MG63 (cell line): Measurements from ENCODE around the gene GPR157. TPM values are rescaled to one million over a fixed set of nuclear protein-coding genes. Genes with fewer than 3 reads are reported as not detected.

ENCODE experiments used
- DNase-seq: peaks from one replicate; pipeline ENCODE4 v3.0.0-alpha.2; 2020
- H3K27me3 ChIP-seq: fragments of 250-450 bp; sonication (Bioruptor Pico); 2 replicates; pipeline ENCODE4 v1.5.1; 2020; ENCODE audit warnings: mild to moderate bottlenecking, moderate library complexity
- H3K36me3 ChIP-seq: fragments of 250-450 bp; sonication (Bioruptor Pico); 2 replicates; pipeline ENCODE4 v1.5.1; 2020; ENCODE audit warnings: mild to moderate bottlenecking, moderate library complexity
- H3K4me3 ChIP-seq: fragments of 250-450 bp; sonication (Bioruptor Pico); 2 replicates; pipeline ENCODE4 v1.5.1; 2020; ENCODE audit warnings: mild to moderate bottlenecking, moderate library complexity
- H3K9me3 ChIP-seq: fragments of 250-450 bp; sonication (Bioruptor Pico); 2 replicates; pipeline ENCODE4 v1.5.1; 2020; ENCODE audit warnings: mild to moderate bottlenecking, moderate library complexity
- total RNA-seq: library from RNA; depleted of rRNA; stranded (reverse); fragments of >200 nt; shearing (Covaris generic); gene quantifications from 2 replicates; pipeline ENCODE4 v1.2.3, GENCODE V29; 2014; ENCODE audit warnings: low replicate concordance; rRNA removed

Gene GPR157
- total RNA-seq, 1 experiment from 2014 or later = 5.2 TPM

DNA sequence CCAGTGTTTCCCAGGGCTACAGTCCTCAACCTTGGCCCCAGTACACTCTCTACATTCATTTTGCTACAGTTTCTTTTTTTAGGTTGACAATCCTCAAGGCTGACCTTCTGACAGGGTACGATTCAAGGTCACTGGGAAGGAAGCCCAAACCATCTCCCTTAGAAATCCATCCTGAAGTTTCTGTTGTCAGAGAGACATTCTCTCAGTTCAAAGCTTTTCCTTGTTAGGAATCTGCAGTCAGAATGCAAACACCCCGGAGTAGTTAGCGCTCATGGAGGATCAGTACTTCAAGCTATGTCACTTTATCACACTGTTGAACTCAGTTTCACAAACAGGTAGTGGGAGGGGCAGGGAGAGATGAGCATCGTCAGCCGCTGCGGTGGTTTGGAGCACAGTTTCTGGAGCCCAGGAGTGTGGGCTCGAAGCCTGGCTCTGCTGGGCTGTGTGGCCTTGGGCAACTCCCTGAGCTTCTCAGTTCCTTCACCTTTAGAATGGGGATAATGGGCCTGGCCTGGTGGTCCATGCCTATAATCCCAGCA, 63.6 kb downstream of the GPR157 start:
- no peaks in the 10 kb centered on the region for H3K36me3 ChIP-seq
- H3K9me3 ChIP-seq = no peaks in the 10 kb centered on the region
- H3K4me3 ChIP-seq = no peak overlapping the region
- no peaks in the 10 kb centered on the region for H3K27me3 ChIP-seq
- DNase-seq = no peak

DNA sequence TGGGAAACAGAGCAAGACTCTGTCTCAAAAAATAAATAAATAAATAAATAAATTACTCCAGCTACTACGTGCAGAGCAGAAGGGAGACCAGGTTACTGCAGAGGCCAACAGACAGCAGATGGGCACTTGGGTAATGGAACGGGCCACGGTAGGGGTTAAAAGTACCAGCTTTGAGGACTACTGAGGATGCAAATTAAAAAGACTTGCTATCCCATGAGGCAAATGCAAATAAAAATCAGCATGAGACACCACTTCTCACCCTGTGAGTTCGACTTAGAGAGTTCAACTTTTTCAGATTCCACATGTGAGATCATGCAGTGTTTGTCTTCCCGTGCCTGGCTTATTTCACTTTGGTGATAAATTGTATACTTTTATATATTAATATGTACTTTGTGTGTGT, 66.1 kb downstream of the GPR157 start:
- no peak overlapping the region for H3K4me3 ChIP-seq
- no peaks in the 10 kb centered on the region for H3K27me3 ChIP-seq
- no peaks in the 10 kb centered on the region for H3K9me3 ChIP-seq
- no peak for DNase-seq
- H3K36me3 ChIP-seq = no peaks in the 10 kb centered on the region

DNA sequence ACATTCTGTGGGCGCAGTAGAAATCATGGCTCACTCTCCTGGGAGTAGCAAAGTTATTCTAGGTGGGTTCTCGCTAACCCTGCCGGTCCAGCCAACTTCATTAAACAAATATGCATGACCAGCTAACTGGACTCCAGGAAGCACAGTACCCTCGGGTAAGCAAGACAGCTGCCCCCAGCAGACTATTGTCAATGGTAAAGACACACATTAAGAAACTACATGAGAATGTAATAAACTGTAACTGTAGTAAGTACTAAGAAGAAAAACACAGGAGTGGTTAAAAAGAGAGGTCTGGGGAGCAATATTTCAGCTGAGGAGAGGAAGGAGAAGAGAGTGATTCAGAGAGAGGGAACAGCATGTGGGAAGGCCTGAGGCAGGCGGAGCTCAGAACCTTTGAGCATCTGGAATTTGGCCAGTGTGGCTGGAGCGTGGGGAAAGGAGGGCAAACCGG, 66.9 kb downstream of the GPR157 start:
- H3K4me3 ChIP-seq = no peak overlapping the region
- DNase-seq = peak; percentile 31

DNA sequence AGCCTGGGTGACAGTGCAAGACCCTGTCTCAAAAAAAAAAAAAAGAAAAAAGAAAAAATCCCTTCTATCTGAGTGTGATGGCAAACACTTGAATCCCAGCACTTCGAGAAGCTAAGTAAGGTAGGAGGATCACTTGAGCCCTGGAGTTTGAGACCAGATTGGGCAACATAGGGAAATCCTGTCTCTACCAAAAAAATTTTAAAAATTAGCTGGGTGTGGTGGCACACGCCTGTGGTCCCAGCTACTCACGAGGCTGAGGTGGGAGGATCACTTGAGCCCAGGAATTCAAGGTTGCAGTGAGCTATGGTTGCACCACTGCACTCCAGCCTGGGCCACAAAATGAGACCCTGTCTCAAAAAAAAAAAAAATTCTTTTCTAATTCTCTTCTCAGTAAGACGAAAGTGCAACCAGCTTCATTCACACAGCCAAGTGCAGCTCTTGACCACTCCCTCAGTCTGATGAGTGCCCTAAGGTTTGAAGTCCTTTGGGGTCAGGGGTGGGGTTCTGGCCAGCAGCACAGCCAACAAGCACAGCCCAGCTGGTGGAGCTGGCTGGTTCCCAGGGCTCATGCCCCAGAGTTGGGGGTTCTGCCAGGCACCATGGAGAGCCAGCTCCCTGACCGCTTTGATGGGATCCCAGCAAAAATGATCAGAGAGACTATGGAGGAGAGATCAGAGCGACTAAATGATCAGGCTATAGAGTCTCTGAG, 67.5 kb downstream of the GPR157 start:
- DNase-seq = peak; percentile 80

More for the DNA sequence above, 66.9 kb downstream of the GPR157 start:
- Histone ChIP-seq H3K36me3 (no peaks in the 10 kb centered on the region), H3K27me3 (no peaks in the 10 kb centered on the region), H3K9me3 (no peaks in the 10 kb centered on the region)

DNA sequence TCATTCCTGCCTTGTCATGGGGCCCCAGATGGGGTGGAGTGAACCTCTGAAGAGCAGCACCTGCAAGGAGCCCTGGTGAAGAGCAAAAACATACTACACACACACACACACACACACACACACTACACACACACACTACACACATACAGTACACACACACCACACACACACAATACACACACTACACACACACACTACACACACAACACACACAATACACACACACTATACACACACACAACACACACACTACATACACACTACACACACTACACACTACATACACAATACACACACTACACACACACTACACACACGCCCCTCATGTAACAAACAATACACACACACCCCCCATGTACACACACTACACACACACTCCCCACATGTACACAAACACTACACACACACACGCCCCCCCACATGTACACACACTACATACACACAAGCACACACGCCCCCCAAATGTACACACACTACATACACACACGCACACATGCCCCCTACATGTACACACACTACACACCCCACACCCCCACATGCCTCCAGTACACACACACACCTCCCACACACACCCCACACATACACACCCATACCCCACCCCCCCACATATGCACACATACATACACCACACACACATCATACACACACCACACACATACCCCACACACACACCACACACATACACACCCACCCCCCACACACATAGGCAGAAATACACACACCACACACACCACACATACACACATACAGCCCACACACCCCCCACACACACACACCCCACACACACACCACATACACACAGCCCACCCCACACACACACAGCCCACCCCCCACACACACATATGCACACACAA, 68.8 kb downstream of the GPR157 start:
- Histone ChIP-seq H3K27me3 (no peaks in the 10 kb centered on the region), H3K4me3 (no peak overlapping the region), H3K36me3 (no peaks in the 10 kb centered on the region), H3K9me3 (no peaks in the 10 kb centered on the region)
- DNase-seq = no peak

More for the DNA sequence above, 67.5 kb downstream of the GPR157 start:
- Histone ChIP-seq H3K9me3 (no peaks in the 10 kb centered on the region), H3K36me3 (no peaks in the 10 kb centered on the region), H3K27me3 (no peaks in the 10 kb centered on the region), H3K4me3 (no peak overlapping the region)

DNA sequence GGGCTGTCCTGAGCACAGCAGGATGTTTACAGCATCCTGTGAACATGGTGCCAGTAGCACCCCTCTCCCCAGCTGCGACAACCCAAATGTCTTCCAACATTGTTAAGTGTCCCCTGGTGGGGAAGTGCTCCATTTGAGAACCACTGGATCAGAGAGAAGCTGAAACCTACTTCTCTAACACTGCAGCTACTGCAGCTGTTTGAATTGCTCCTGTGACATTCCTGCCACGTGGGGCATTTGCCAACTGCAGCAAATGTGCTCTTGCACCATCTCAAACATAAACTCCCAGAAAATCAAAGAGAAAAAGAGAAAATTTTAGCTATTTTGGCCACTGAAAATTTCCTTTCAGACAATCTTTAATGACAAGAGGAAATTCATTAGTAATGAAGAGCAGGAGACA, 70.4 kb downstream of the GPR157 start:
- Histone ChIP-seq H3K4me3 (no peak overlapping the region), H3K36me3 (no peaks in the 10 kb centered on the region), H3K9me3 (no peaks in the 10 kb centered on the region), H3K27me3 (no peaks in the 10 kb centered on the region)
- no peak for DNase-seq

DNA sequence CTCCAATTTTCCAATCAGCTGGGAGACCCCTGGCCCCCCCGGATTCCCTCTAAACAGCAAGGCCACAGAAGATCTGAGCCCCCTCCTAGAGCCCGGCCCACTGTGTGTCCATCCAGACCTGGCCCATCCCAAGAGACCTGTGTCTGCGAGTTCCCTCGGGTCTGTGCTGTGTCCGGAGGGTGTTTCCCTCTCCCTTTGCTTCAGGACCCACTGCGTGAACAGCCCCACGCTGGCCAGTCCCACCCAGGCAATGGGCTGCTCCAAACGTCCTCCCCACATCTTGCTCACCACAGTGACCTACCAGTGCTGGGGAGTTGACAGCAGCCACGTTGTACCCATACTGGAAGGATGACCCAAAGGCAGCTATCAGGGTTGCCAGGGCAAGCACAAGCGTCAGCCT, 71.1 kb downstream of the GPR157 start:
- DNase-seq = no peak
- H3K27me3 ChIP-seq = no peaks in the 10 kb centered on the region
- H3K36me3 ChIP-seq = no peaks in the 10 kb centered on the region
- no peaks in the 10 kb centered on the region for H3K9me3 ChIP-seq
- H3K4me3 ChIP-seq = no peak overlapping the region

DNA sequence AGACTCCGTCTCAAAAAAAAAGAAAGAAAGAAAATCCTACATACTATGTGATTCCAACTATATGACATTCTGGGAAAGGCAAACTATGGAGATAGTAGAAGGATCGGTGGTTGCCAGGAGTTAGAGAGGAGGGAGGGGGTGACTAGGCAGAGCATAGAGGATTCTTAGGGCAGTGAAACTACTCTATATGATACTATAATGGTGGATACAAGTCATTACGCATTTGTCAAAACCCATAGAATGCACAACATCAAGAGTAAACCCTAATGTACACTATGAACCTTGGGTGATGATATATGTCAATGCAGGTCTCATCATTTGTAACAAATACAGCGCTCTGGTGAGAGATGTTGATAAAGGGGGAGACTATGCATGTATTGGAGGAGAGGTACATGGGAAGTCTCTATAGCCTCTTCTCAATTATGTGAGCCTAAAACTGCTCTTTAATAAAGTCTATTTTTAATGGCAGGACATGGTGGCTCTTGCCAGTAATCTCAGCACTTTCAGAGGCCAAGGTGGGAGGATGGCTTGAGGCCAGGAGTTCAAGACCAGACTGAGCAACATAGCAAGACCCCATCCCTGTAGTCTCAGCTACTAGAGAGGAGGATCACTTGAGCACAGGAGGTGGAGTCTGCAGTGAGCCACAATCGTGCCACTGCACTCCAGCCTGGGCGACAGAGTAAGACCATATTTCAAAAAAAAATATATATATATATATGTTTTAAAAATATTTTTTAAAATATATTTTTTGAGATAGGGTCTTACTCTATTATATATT, 76.4 kb downstream of the GPR157 start:
- no peaks in the 10 kb centered on the region for H3K27me3 ChIP-seq
- no peak overlapping the region for H3K4me3 ChIP-seq
- no peak for DNase-seq
- no peaks in the 10 kb centered on the region for H3K9me3 ChIP-seq
- H3K36me3 ChIP-seq = no peaks in the 10 kb centered on the region

DNA sequence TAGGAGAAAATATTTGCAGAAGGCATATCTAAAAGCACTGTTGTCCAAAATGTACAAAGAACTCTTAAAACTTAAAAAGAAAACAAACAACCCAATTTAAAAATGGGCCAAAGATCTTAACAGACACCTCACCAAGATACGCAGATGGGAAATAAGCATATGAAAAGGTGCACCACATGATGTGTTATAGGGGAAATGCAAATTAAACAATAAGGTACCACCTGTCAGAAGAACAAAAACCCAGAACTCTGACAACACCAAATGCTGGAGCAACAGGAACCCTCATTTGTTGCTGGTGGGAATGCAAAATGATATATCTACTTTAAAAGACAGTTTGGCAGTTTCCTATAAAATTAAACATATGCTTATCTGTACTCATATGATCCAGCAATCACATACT, 77.5 kb downstream of the GPR157 start:
- Histone ChIP-seq H3K36me3 (no peaks in the 10 kb centered on the region), H3K4me3 (no peak overlapping the region), H3K9me3 (no peaks in the 10 kb centered on the region), H3K27me3 (no peaks in the 10 kb centered on the region)
- DNase-seq = no peak

DNA sequence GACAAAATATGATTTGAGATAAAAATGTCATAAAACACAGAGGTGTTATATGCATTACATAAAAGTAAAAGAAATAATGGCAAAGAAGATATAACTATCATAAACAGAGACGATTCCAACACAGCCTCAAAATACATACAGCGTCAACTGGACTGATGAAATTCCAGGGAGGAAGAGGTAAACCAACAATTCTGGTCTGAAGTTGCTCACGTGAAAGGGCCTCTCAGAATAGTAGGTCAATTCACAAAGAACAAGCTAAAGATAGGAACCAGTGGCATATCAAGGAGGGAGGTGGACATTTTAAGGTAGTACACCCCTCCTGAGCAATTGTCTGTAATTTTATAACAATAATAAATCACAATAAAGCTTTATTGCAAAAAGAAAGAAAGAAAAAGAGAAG, 78.1 kb downstream of the GPR157 start:
- DNase-seq = no peak
- Histone ChIP-seq H3K9me3 (no peaks in the 10 kb centered on the region), H3K4me3 (no peak overlapping the region), H3K36me3 (no peaks in the 10 kb centered on the region), H3K27me3 (no peaks in the 10 kb centered on the region)

Other genes starting within 250 kb of the GPR157 start
- not detected in 2 replicates for gene CA6, start 183.2 kb downstream of the GPR157 start, total RNA-seq
- gene SLC2A7, start 102.7 kb downstream of the GPR157 start, total RNA-seq = not detected in 2 replicates
- gene SLC2A5, start 59.5 kb downstream of the GPR157 start, total RNA-seq = not detected in 2 replicates
- 14.1 and 16.7 TPM in 2 replicates for gene H6PD, start 105.7 kb upstream of the GPR157 start, total RNA-seq
- 6.4 and 11.4 TPM in 2 replicates for gene SPSB1, start 163.8 kb upstream of the GPR157 start, total RNA-seq